Activated T-cell treated with anti-CD3 and anti-CD28 coated beads, Interleukin-2, amount 50 U/mL, for 24 hours (primary cell): ENCODE data around the gene BARX1.

Experiments
- DNase-seq: peaks from one replicate; pipeline ENCODE4 v3.0.0-alpha.2; 2020
- H3K27ac Mint-ChIP-seq: 2 replicates; pipeline ENCODE4 v1.8.0; 2020; ENCODE audit warnings: mild to moderate bottlenecking, mixed read lengths
- H3K27me3 Mint-ChIP-seq: 2 replicates; pipeline ENCODE4 v1.8.0; 2020; ENCODE audit warnings: mixed read lengths
- H3K36me3 Mint-ChIP-seq: 2 replicates; pipeline ENCODE4 v1.8.0; 2020; ENCODE audit warnings: low read depth, mixed read lengths
- H3K4me1 Mint-ChIP-seq: 2 replicates; pipeline ENCODE4 v1.8.0; 2020; ENCODE audit warnings: low read depth, mixed read lengths
- H3K4me3 Mint-ChIP-seq: 2 replicates; pipeline ENCODE4 v1.8.0; 2020; ENCODE audit warnings: mild to moderate bottlenecking, moderate library complexity, mixed read lengths
- H3K9me3 Mint-ChIP-seq: 2 replicates; pipeline ENCODE4 v1.8.0; 2020; ENCODE audit warnings: mixed read lengths

BARX1 gene

DNA sequence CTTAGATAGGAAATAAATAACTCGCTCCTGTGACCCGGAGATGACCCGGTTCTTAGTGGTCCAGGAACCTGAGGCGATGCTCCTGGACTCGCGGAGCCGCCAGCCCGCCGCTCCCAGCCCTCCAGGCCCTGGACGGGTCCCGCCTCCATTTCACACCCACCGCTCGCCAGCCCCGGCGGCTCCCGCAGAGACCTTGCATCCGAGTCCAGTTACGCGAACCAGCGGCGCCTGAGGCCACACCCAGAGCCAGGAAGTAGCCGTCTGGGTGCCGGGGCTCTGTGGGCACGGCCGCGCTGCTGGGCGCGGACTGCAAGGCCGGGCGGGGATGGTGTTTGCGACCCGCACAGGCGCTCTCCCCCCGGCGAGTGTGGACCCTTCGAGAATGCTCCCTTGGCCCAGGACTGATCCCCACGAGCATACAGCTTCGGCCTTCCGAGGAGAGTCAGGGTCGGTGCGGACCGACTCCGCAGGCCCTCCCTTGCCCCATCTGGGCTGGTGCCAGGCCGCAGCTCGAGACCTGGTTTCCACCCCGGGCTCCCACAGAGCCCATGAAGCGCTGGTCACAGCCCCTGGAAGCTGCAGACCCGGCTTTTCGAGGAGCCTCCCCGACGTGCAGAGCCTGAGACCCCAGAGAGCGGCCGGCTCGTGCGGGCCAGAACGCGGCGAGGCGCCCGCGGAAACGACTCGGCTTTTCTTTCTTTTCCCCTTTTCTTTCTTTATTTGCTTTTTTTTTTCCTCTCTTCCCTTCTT is 5.2 kb upstream of the BARX1 start:
- Mint-ChIP-seq H3K27ac (no peak overlapping the region), H3K4me1 (peaks cover 48% of the 10 kb centered on the region), H3K4me3 (no peak overlapping the region), H3K36me3 (no peaks in the 10 kb centered on the region), H3K9me3 (no peaks in the 10 kb centered on the region), H3K27me3 (peaks cover 77% of the 10 kb centered on the region)
- DNase-seq, result no peak

DNA sequence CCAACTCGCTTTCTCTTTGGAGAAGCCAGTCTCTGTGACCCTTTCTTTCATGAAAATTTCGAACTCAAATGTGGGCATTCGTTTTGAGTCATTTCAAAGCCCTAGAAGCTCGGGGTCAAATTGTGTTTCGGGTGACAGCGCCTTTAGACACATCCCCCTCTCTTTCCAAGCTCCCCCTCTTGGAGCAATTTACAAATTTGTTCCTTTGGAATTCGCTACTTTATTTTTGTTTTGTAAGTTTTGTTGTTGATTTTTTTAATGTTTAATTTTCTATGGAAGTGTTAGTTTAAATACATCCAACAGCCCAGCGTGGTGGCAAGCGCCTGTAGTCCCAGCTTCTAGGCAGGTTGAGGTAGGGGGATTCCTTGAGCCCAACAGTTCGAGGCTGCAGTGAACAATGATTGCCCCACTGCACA is 4.6 kb upstream of the BARX1 start:
- no peak overlapping the region for H3K27ac Mint-ChIP-seq
- no peak for DNase-seq
- no peaks in the 10 kb centered on the region for H3K36me3 Mint-ChIP-seq
- H3K27me3 Mint-ChIP-seq, result peaks cover 78% of the 10 kb centered on the region
- no peaks in the 10 kb centered on the region for H3K9me3 Mint-ChIP-seq
- peak overlapping the region; percentile 53 for H3K4me3 Mint-ChIP-seq
- peaks cover 49% of the 10 kb centered on the region for H3K4me1 Mint-ChIP-seq

DNA sequence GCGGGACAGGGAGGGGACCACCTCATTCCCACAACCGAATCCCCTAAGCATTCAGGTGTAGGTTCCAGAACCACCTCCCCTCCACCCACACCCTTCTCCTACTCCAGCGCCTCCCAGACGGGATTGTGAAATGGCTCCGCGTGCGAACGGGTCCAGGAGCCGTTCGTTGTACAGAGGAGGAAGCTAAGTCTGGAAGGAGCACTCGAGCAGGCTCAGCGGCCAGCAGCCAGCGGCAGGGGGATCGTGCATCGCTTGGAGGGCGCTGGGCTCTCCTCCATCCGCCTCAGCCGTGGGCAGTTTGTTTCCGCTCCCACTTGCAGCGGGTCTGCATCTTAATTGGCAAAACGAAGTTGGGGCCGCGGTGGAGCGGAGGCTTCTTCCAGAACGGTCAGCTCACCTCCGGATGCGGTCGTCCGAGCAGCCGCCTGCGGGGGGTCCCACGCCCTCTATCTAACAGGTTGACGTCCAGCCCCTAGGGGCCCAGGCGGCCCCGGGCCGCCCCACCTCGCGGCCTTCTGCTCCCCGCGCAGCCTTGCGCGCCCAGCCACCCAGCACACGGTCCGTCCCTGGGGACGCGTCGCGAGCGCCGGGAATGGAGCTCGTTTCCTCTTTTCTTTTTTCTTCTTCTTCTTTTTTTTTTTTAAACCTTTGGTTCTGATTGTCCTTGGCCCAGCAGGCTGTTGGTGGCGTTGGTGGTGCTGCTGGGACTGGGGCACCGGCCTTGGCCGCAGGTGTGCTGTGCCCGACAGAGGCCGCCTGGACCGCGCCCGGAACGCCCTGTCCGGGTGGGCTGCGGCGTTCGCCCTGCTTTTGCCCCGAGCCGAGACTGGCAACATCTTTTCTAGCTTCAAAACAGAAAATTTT is 3.9 kb upstream of the BARX1 start:
- H3K36me3 Mint-ChIP-seq, result no peaks in the 10 kb centered on the region
- peak overlapping the region; percentile 53 for H3K4me3 Mint-ChIP-seq
- peaks cover 73% of the 10 kb centered on the region for H3K27me3 Mint-ChIP-seq
- H3K4me1 Mint-ChIP-seq, result peaks cover 49% of the 10 kb centered on the region
- no peaks in the 10 kb centered on the region for H3K9me3 Mint-ChIP-seq
- DNase-seq, result no peak
- no peak overlapping the region for H3K27ac Mint-ChIP-seq

DNA sequence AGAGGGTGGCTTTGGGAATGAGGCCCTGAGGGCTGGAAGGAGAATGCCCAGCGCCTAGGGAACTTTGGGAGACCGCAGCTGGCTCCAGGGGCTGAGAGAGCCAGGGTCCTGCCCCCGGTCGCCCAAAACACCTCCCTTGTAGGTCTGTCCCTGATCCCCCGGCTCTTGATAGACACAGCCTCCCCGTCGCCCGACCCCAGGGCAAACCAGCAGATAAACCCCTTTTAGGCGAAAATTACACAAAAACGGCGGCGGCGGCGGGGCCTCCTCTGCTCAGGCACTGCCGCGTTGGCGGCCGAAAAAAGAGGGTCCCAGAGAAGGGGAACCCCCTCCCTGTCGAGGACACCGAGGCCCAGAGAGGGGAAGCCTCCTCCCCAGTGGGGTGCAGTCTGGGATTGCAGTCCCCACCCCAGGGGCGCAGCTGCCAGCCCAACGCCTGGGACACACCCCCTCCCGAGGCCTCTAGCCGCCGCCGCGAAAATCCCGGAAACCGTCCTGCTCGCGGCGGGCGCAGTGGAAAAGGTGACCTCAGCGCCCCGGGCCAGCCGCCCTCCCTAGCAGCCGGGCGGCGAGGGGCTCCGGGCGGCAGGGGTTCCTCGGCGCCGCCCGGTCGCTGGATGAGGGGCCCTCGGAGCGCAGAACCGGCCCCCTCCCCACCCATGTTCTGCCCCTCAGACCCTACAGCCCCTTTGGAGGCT is 3.1 kb upstream of the BARX1 start:
- Mint-ChIP-seq H3K4me3 (peak overlapping the region; percentile 46), H3K9me3 (no peaks in the 10 kb centered on the region), H3K36me3 (no peaks in the 10 kb centered on the region), H3K4me1 (peaks cover 56% of the 10 kb centered on the region), H3K27ac (no peak overlapping the region), H3K27me3 (peaks cover 80% of the 10 kb centered on the region)
- no peak for DNase-seq

DNA sequence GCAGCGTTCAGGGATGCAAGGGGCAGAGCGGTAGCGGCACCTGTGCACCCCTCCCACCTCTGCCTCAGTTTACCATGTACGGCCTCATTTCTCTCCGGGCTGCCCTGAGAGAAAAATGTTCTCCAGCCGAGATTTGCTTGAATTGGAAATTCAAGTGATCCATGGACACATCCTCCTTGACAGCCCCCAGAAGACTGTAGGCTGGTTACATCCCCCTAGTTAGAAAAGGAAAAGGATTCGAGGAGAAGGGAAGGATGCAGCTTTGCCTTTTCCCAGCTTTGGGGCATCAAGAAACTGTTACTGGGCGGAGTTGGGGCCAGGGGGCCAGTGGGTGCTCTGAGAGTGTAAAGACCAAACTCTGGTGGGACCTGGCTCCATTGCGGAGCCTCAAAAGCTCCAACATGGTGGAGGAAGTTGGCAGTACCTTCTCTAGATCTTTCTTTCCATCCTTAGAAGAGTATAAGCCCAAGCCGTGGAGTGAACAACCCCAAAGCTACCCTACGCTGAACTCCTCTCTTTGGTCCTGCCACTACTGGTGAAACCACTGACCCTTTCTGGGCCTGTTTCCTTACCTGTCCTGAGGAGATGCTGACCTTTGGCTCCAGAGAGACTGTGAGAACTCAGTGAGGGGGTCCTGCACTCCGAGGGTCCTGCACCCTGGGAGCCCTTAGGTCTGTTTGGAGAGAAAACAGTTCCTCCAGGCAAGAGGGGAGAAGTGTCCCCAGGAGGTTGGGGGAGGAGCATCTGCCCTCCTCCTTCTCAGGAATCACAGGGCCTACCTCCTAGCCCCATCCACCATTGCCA is 1.0 kb upstream of the BARX1 start:
- Mint-ChIP-seq H3K27me3 (peaks cover 83% of the 10 kb centered on the region), H3K27ac (no peak overlapping the region), H3K4me1 (peaks cover 54% of the 10 kb centered on the region), H3K9me3 (no peaks in the 10 kb centered on the region), H3K36me3 (no peaks in the 10 kb centered on the region), H3K4me3 (peak overlapping the region; percentile 62)
- DNase-seq, result no peak

- Mint-ChIP-seq H3K27ac (no peak overlapping the region), H3K4me3 (no peak overlapping the region), H3K27me3 (peaks cover 82% of the 10 kb centered on the region), H3K36me3 (no peaks in the 10 kb centered on the region), H3K4me1 (peaks cover 56% of the 10 kb centered on the region), H3K9me3 (no peaks in the 10 kb centered on the region)
- peak; percentile 48 for DNase-seq
Measured at GRCh38 chr9:93954434-93955061, 607 bp downstream of the BARX1 start.

DNA sequence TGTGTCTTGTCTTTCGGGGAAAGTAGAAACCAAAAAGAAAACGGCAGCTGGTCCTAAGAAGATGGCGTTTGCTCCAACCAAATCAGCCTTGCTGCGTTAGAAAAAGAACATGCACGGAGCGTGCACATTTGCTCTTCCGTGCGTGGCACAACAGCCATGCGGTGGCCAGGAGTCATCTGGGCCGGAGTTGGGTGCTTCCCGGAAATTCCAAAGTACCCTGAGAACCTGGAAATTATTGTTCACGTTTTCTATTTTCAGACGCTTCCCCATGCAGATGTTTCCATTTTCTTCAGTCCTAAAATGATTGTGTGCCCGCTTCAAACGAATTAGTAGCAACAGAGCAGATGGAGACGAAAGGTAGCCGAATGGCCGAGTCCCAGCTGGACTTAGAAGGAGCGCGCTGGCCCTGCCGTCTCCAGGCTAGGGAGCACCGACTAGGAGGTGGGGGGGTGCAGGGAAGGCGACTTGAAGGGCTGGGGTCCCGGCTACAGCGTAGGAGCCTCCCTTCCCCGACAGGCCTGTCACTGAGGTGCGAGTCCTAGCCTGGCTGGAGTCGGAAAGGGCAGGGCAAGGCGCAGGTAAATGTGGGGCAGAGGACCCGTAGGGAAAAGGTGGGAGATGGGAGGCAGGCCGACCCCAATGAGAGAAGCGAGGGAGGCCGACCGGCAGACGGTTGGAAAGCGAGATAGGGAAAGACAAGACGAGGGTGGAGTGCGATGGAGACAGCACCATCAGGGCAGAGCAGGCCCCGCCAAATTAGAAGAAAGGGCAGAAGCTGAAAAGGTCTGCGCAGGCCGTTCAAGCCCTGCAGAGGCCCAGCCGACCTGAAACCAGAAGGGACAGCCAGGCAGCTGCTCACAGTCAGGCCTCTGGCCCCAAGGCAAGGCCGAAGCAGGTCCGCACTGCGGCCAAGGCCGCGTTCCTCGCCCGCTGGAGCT is 1.4 kb downstream of the BARX1 start:
- no peak for DNase-seq
- Mint-ChIP-seq H3K4me1 (peaks cover 51% of the 10 kb centered on the region), H3K27me3 (peaks cover 82% of the 10 kb centered on the region), H3K9me3 (no peaks in the 10 kb centered on the region), H3K27ac (no peak overlapping the region), H3K36me3 (no peaks in the 10 kb centered on the region), H3K4me3 (peak overlapping the region; percentile 56)

DNA sequence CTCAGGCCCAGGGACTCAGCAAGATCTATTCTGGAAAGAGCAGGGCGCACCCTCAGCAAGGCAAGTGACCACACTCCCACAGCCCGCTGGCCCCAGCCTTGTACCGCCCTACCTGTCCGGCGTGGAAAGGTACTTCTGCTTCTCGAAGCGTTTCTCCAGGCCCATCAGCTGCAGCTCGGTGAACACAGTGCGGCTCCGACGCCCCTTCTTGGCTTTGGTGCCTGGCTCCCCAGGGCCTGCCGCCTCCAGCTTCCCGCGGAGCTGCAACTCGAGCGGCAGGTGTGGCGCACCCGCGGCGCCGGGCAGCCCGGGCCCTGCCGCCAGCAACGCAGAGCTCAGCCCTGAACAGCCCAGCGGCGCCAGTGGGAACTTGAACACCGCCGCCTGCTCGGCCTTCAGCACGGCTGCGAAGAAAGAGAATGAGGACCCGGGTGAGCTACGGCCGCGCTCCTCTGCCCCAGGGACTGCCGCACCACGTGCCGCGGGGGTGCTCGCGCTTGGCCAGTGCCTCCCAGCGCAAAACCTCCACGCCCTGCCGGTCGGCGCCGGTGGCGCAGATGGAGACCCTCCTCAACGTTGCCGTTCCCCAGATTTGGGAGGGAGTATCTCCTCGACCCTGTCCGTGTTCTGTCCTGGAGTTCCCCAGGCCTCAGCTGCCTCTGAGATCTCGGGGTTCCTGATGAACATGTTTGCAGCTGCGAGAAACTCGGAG is 2.2 kb downstream of the BARX1 start:
- peak overlapping the region; percentile 56 for H3K4me3 Mint-ChIP-seq
- no peaks in the 10 kb centered on the region for H3K36me3 Mint-ChIP-seq
- no peaks in the 10 kb centered on the region for H3K9me3 Mint-ChIP-seq
- peaks cover 49% of the 10 kb centered on the region for H3K4me1 Mint-ChIP-seq
- peak; percentile 57 for DNase-seq
- peaks cover 84% of the 10 kb centered on the region for H3K27me3 Mint-ChIP-seq
- H3K27ac Mint-ChIP-seq, result no peak overlapping the region

GRCh38 chr9:93952119-93952783 is 2.9 kb downstream of the BARX1 start:
- no peak for DNase-seq
- no peak overlapping the region for H3K27ac Mint-ChIP-seq
- H3K4me3 Mint-ChIP-seq, result peak overlapping the region; percentile 29
- peaks cover 49% of the 10 kb centered on the region for H3K4me1 Mint-ChIP-seq
- no peaks in the 10 kb centered on the region for H3K36me3 Mint-ChIP-seq
- H3K27me3 Mint-ChIP-seq, result peaks cover 83% of the 10 kb centered on the region
- no peaks in the 10 kb centered on the region for H3K9me3 Mint-ChIP-seq

- Mint-ChIP-seq H3K4me3 (peak overlapping the region; percentile 29), H3K27me3 (peaks cover 85% of the 10 kb centered on the region), H3K9me3 (no peaks in the 10 kb centered on the region), H3K4me1 (peaks cover 49% of the 10 kb centered on the region), H3K36me3 (no peaks in the 10 kb centered on the region), H3K27ac (no peak overlapping the region)
- no peak for DNase-seq
Measured at GRCh38 chr9:93951655-93952118, 3.5 kb downstream of the BARX1 start.

DNA sequence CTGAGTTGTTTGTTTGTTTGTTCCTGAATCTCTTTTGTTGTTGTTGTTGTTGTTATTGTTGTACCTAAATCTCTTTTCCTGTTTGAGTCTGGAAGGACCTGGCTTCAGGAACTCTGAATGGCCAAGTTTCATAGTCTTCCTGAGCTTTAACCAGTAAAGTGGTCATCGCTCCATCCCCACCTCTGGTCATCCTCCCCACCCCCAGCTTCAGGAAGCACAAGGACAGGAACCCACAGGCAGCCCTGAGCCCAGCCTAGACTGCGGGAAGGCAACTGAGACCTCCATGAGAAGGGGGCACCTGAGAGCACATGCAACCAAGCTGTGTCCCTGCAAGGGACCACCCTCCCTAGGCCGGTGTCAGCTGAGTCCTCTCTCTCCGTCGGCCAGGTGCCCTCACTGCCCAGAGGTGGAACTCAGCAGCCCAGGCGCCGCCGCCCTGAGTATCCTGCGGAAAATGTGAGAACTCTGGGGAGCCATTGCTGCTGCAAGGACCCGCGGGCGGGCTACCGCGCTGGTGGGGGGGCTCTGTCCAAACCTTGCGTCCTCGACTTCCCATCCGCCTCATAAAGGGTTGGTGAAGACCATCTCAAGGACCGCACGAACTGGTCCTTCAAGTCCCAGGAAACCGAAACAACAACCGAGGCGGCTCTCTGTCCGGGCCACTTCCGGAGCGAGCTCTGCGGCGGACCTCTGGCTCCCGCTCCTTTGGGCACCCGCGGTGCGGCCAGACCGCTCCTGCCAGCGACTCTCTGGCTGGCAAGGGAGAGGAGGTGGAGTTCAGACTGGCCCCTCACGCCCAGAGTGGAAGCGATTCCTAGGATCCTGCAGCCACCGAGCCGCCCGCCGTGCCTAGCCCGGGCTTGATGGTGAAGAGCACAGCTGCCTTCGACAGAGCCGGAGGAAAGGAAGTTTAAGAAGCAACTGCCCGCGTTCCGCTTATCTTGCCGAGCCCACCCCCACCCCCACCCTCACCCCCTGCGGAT is 4.2 kb downstream of the BARX1 start:
- Mint-ChIP-seq H3K4me1 (peaks cover 50% of the 10 kb centered on the region), H3K4me3 (peak overlapping the region; percentile 71), H3K9me3 (no peaks in the 10 kb centered on the region), H3K27me3 (peaks cover 86% of the 10 kb centered on the region), H3K36me3 (no peaks in the 10 kb centered on the region), H3K27ac (no peak overlapping the region)
- DNase-seq, result peak; percentile 49
